IMR-90 (cell line): ENCODE measurements around the gene CIAO3. TPM values are rescaled to one million over a fixed set of nuclear protein-coding genes. Genes with fewer than 3 reads are reported as not detected.

Experiments used
- ATAC-seq: fragments of 200-7000 bp; cut with Tn5 transposase; 2 replicates; pipeline ENCODE4 v1.9.1; 2020; ENCODE audit warnings: low read depth, mild to moderate bottlenecking, moderate library complexity
- BruUV-seq: library from RNA; stranded (reverse); fragments of 400-500 nt; replicated peaks from 2 replicates; lab custom pipeline; 2021; lab: Mats Ljungman, UMichigan
- CTCF ChIA-PET: fragments of 300-600 bp; formaldehyde crosslinking; extraction: SDS; loops from one replicate; lab custom pipeline; 2021; ENCODE audit warnings: antibody characterized with exemption; lab: Yijun Ruan, JAX
- POLR2A ChIA-PET: fragments of 300-600 bp; sonication (Branson Sonifier 250); formaldehyde crosslinking; loops from one replicate; lab custom pipeline; 2022; ENCODE audit warnings: antibody characterized with exemption; ENCODE audit not compliant: unreplicated experiment; lab: Charles Lee
- DNase-seq: peaks from one replicate; pipeline ENCODE4 v3.0.0; 2013
- H2AFZ ChIP-seq: replicated peaks from 2 replicates; pipeline ENCODE3; 2013; ENCODE audit warnings: low read length, mild to moderate bottlenecking; ENCODE audit not compliant: poor library complexity
- H2AK5ac ChIP-seq: 2 replicates; pipeline ENCODE4 v1.6.1; 2013; ENCODE audit warnings: low read depth, low read length, inconsistent platforms
- H2AK9ac ChIP-seq: replicated peaks from 2 replicates; pipeline ENCODE3; 2013; ENCODE audit warnings: mild to moderate bottlenecking, low read depth, low read length, moderate library complexity; ENCODE audit not compliant: poor library complexity
- H2BK120ac ChIP-seq: 2 replicates; pipeline ENCODE4 v1.6.1; 2013; ENCODE audit warnings: low read depth, low read length, inconsistent platforms
- H2BK15ac ChIP-seq: 3 replicates; pipeline ENCODE4 v1.6.1; 2013; ENCODE audit warnings: low read depth, low read length, inconsistent platforms
- H2BK20ac ChIP-seq: 2 replicates; pipeline ENCODE4 v1.6.1; 2013; ENCODE audit warnings: low read depth, mild to moderate bottlenecking, inconsistent platforms, low read length, moderate library complexity
- H2BK5ac ChIP-seq: 2 replicates; pipeline ENCODE4 v1.6.1; 2013; ENCODE audit warnings: mild to moderate bottlenecking, low read depth, low read length, inconsistent platforms; ENCODE audit not compliant: poor library complexity, severe bottlenecking
- H3K14ac ChIP-seq: replicated peaks from 2 replicates; pipeline ENCODE4 v1.6.1; 2013; ENCODE audit warnings: low read depth, low read length, inconsistent platforms
- H3K18ac ChIP-seq: 2 replicates; pipeline ENCODE4 v1.6.1; 2013; ENCODE audit warnings: low read depth, low read length, control low read depth
- H3K23ac ChIP-seq: 2 replicates; pipeline ENCODE4 v1.6.1; 2013; ENCODE audit warnings: low read depth, low read length, inconsistent platforms
- H3K27ac ChIP-seq: 2 replicates; pipeline ENCODE4 v1.5.1; 2013; ENCODE audit warnings: mild to moderate bottlenecking, control low read depth, low read length; ENCODE audit not compliant: insufficient read depth
- H3K27me3 ChIP-seq: 2 replicates; pipeline ENCODE4 v1.6.1; 2013; ENCODE audit warnings: low read length; ENCODE audit not compliant: control insufficient read depth, insufficient read depth
- H3K36me3 ChIP-seq: 2 replicates; pipeline ENCODE4 v1.6.1; 2013; ENCODE audit warnings: low read length, mixed read lengths; ENCODE audit not compliant: control insufficient read depth, insufficient read depth
- H3K4ac ChIP-seq: 2 replicates; pipeline ENCODE4 v1.6.1; 2013; ENCODE audit warnings: low read depth, low read length, inconsistent platforms
- H3K4me1 ChIP-seq: 2 replicates; pipeline ENCODE4 v1.6.1; 2013; ENCODE audit warnings: low read length, mixed read lengths; ENCODE audit not compliant: control insufficient read depth, insufficient read depth
- H3K4me2 ChIP-seq: 2 replicates; pipeline ENCODE4 v1.6.1; 2013; ENCODE audit warnings: low read depth, mild to moderate bottlenecking, control low read depth, low read length, moderate library complexity
- H3K4me3 ChIP-seq: 2 replicates; pipeline ENCODE4 v1.5.1; 2013; ENCODE audit warnings: low read depth, mild to moderate bottlenecking, control low read depth, low read length, moderate library complexity; ENCODE audit not compliant: insufficient read depth
- H3K56ac ChIP-seq: 2 replicates; pipeline ENCODE4 v1.6.1; 2013; ENCODE audit warnings: low read length, inconsistent platforms; ENCODE audit not compliant: insufficient read depth; ENCODE audit errors: extremely low read depth
- H3K79me1 ChIP-seq, 2 experiments: 2 replicates each; pipeline ENCODE4 v1.6.1; 2013; ENCODE audit warnings: low read length in 2 of 2, inconsistent platforms in 1 of 2, low read depth in 1 of 2
- H3K9ac ChIP-seq: 2 replicates; pipeline ENCODE4 v1.6.1; 2013; ENCODE audit warnings: low read depth, low read length, control low read depth
- H3K9me1 ChIP-seq: 2 replicates; pipeline ENCODE4 v1.6.1; 2013; ENCODE audit warnings: low read length, inconsistent platforms; ENCODE audit not compliant: insufficient read depth
- H3K9me3 ChIP-seq: 2 replicates; pipeline ENCODE4 v1.6.1; 2013; ENCODE audit warnings: low read length; ENCODE audit not compliant: control insufficient read depth, insufficient read depth
- H4K20me1 ChIP-seq: 2 replicates; pipeline ENCODE4 v1.6.1; 2013; ENCODE audit warnings: low read length, inconsistent platforms; ENCODE audit not compliant: insufficient read depth
- H4K5ac ChIP-seq: 2 replicates; pipeline ENCODE4 v1.6.1; 2013; ENCODE audit warnings: mild to moderate bottlenecking, low read depth, low read length, control low read depth
- H4K8ac ChIP-seq, 2 experiments: 2 replicates each; pipeline ENCODE4 v1.6.1; 2013; ENCODE audit warnings: low read depth in 2 of 2, low read length in 2 of 2, control low read depth in 1 of 2, inconsistent platforms in 1 of 2
- H4K91ac ChIP-seq: 2 replicates; pipeline ENCODE4 v1.6.1; 2013; ENCODE audit warnings: low read depth, low read length, inconsistent platforms; ENCODE audit not compliant: insufficient read depth
- BHLHE40 ChIP-seq: fragments of 150-350 bp; IDR thresholded peaks from 2 replicates; pipeline ENCODE4 v1.6.1; 2016; ENCODE audit warnings: mild to moderate bottlenecking, low read depth, low read length
- FOS ChIP-seq: fragments of 150-350 bp; IDR thresholded peaks from 2 replicates; pipeline ENCODE4 v1.6.1; 2016; ENCODE audit warnings: low read depth, low read length
- RAD21 ChIP-seq: IDR thresholded peaks from 2 replicates; pipeline ENCODE4 v1.6.1; 2012; ENCODE audit warnings: low read length, improper control_type of control experiment
- SMC3 ChIP-seq: fragments of 150-350 bp; IDR thresholded peaks from 2 replicates; pipeline ENCODE4 v1.6.1; 2016; ENCODE audit warnings: low read depth, mild to moderate bottlenecking, antibody characterized with exemption, low read length, moderate library complexity
- WGBS, 2 experiments: methylation state at CpG; one replicate each; pipeline versions ENCODE4 v1.1.5 to v1.1.7; 2013; ENCODE audit warnings: missing lambda C conversion rate in 2 of 2; ENCODE audit not compliant: insufficient read length in 1 of 2; ENCODE audit errors: extremely low coverage in 2 of 2; 5-methylcytosine and 5-hydroxymethylcytosine counted together
- dilution Hi-C: fragments of 300-500 bp; cut with HindIII; formaldehyde crosslinking; loops from one replicate; pipeline ENCODE4 v1.14.3; 2018; ENCODE audit warnings: low sequenced_read_pairs; ENCODE audit not compliant: unreplicated experiment
- in situ Hi-C: fragments of 300-500 bp; cut with MboI; formaldehyde crosslinking; loops from 3 replicates; pipeline ENCODE4 v1.14.3; 2019; ENCODE audit warnings: low sequenced_read_pairs, inconsistent platforms, mixed read lengths
- intact Hi-C: fragments of 100-400 bp; cut with micrococcal nuclease; formaldehyde crosslinking; loops from 2 replicates; pipeline ENCODE4 v1.10.0; 2022
- polyA plus RNA-seq, 3 experiments: library from polyadenylated mRNA; depleted of rRNA; stranded (reverse); fragments of >200 nt; gene quantifications; 2 replicates each; pipeline ENCODE4 v1.2.3, GENCODE V29; 2012; ENCODE audit warnings: low replicate concordance in 1 of 3
- total RNA-seq: library from RNA; depleted of rRNA; stranded (reverse); fragments of >200 nt; gene quantifications from 2 replicates; pipeline ENCODE4 v1.2.3, GENCODE V29; 2012

The CIAO3 gene
- total and polyA plus RNA-seq, 2 of the 4 experiments (the other 2 are of a cell fraction), result 17.0 to 20.2 TPM

- H3K9me1 ChIP-seq, result no peaks in the 10 kb centered on the region
- DNase-seq (no peak), ATAC-seq (no peak)
- no peak overlapping the region for H3K18ac ChIP-seq
- H3K4ac ChIP-seq, result no peak overlapping the region
- H4K8ac ChIP-seq, result no peak overlapping the region
- no peak overlapping the region for H2AK5ac ChIP-seq
- 67% methylated on average over 6 of the region's 22 CpGs; no CpG with 5 or more reads in 1 of the 2 experiments for WGBS, 2 experiments
- no peak overlapping the region for H2BK120ac ChIP-seq
- H4K20me1 ChIP-seq, result no peaks in the 10 kb centered on the region
- H2BK20ac ChIP-seq, result no peak overlapping the region
- H3K36me3 ChIP-seq, result no peaks in the 10 kb centered on the region
- no peak overlapping the region for H3K14ac ChIP-seq
- H3K9me3 ChIP-seq, result no peaks in the 10 kb centered on the region
- ChIA-PET POLR2A (no interaction called here), CTCF (no interaction called here)
- H3K79me1 ChIP-seq, result no peaks in the 10 kb centered on the region
- BruUV-seq, result no TSS peak
- no peak overlapping the region for H3K4me2 ChIP-seq
- no peak overlapping the region for H3K27ac ChIP-seq
- no peak overlapping the region for H3K9ac ChIP-seq
- H3K23ac ChIP-seq, result no peak overlapping the region
- no peak overlapping the region for H2BK5ac ChIP-seq
- in situ Hi-C loops, result no loop called here
- no peak overlapping the region for H2AFZ ChIP-seq
- H3K4me3 ChIP-seq, result no peak overlapping the region
- dilution Hi-C loops, result no loop called here
- H3K56ac ChIP-seq, result no peak overlapping the region
- no peak overlapping the region for H4K5ac ChIP-seq
- TF ChIP-seq SMC3 (no peak), RAD21 (no peak), BHLHE40 (no peak), FOS (no peak)
- H2AK9ac ChIP-seq, result no peak overlapping the region
- no peak overlapping the region for H2BK15ac ChIP-seq
- H3K27me3 ChIP-seq, result peaks cover 4% of the 10 kb centered on the region; the same call in 1 of the 2 replicates
- H4K91ac ChIP-seq, result no peak overlapping the region
- H3K4me1 ChIP-seq, result no peaks in the 10 kb centered on the region
- intact Hi-C loops, result no loop called here
Measured at GRCh38 chr16:761625-762513, 21.1 kb upstream of the CIAO3 start.
